ENCODE measurements around the gene SGTA.
A peak's percentile ranks its signal among the peaks of the same experiment; 100 is the strongest.
"Not testable (repeated sequence)": the region's sequence is repeated elsewhere in the genome, so short reads cannot be mapped to it uniquely, and the experiment has no call there.

The SGTA gene

DNA sequence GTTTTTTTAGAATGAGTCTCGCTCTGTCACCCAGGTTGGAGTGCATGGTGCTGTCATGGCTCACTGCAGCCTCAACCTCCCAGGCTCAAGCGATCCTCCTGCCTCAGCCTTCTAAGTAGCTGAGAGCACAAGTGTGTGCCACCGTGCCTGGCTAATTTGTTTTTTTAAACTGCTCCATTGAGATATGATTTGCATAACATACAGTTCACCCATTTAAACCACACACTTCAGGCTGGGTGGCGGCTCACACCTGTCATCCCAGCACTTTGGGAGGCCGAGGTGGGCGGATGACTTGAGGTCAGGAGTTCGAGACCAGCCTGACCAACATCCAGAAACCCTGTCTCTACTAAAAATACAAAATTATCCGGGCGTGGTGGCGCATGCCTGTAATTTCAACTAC is 9.6 kb upstream of the SGTA start:
- FAIRE-seq: not testable (repeated sequence)

DNA sequence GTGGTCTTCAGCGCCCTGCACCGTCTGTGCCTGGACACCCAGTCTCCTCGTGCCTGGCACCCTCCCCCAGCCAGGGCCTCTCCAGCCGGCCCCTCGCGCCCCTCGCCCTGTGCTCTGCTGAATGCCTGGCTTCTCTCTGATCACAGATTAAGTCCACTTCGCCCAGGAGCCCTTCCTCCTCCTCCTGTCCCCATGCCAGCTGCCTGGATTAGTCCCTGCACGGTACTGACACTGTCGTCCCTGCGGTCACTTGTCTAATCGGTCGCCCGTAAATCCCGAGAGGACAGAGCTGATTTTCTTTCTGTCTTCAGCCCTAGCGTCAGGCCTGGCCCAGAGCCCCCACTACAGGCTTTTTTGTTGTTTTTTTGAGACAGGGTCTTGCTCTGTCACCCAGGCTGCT is 8.8 kb upstream of the SGTA start:
- no peak for FAIRE-seq

- FAIRE-seq: no peak
Observed at GRCh38 chr19:2791440-2791839, 8.4 kb upstream of the SGTA start.

DNA sequence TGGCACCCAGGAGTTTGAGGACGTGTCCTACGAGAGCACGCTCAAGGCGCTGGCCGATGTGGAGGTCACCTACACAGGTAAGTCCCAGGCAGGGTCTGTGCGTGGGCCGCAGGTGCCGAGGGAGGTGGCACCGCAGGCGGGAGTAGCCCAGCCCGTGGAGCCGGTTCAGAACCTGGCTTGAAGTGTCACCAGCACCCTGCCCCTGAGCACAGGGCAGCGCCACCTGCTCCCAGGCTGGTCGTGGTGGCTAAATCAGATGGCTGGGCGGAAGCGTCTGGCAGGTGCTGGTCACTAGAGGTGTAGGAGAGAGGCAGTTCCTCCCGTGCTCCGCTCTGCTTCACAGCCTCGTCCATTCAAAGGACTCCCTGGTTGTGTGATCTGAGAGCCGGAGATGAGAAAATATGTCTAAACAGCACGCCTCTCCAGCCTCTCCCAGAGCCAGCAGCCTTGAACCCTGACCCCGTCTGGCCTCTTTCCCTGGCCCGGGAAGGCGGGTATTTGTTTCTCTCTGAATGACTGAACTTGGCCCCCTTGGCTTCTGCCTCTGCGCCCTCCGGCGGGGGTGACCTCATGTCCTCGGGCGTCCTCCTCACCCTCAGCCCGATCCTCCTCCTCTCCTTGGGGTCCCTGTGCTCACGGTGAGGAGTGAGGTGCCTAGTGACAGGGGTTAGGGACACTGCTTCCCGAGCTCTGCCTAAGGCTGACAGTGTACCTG is 7.6 kb upstream of the SGTA start:
- no peak for FAIRE-seq

GRCh38 chr19:2790194-2790556 is 7.1 kb upstream of the SGTA start:
- no peak for FAIRE-seq

DNA sequence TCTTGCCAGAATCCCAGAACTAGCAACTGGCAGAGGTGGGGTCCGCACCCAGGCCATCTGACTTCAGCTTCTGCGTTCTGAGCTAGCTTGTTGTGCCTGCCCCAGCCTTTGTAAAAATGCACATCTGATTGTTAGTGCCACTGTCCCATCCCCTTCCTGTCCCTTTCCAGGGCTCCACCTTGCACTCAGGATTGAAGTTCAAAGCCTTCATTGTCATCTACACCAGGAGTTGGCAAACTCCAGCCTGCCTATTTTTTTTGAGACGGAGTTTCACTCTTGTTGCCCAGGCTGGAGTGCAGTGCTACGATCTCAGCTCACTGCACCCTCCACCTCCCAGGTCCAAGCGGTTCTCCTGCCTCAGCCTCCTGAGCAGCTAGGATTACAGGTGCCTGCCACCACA is 5.2 kb upstream of the SGTA start:
- FAIRE-seq: no peak

DNA sequence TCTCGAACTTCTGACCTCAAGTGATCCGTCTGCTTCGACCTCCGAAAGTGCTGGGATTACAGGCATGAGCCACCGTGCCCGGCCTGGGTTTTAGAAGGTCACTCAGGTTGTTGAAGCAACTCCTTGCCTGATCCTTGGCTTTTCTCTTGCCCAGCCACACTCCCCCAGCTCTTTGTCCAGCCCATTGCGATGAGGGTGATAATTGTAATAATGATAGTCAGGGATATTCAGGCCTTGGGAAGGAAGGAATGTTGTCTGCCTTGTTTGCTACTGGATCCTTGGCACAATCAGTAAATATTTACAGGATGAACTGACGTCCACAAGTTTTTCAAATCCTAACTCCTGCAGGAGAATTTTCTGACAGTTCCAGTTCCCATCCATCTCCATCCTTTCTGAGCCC is 4.0 kb upstream of the SGTA start:
- no peak for FAIRE-seq

GRCh38 chr19:2785244-2785997 is 2.3 kb upstream of the SGTA start, which contains the start of gene THOP1:
TSS of gene THOP1 (plus strand) at chr19:2785503. CDS start at chr19:2785663, 160 bp downstream.
- peak; percentile 78 for FAIRE-seq

- FAIRE-seq: no peak
Observed at GRCh38 chr19:2783781-2784145, 690 bp upstream of the SGTA start.

- no peak for FAIRE-seq
Observed at GRCh38 chr19:2782329-2782935, 641 bp downstream of the SGTA start.

- FAIRE-seq: no peak
Observed at GRCh38 chr19:2780284-2780683, 2.8 kb downstream of the SGTA start.

- no peak for FAIRE-seq
Observed at GRCh38 chr19:2779121-2779740, 3.8 kb downstream of the SGTA start.

- no peak for FAIRE-seq
Observed at GRCh38 chr19:2777952-2778683, 5.0 kb downstream of the SGTA start.

GRCh38 chr19:2775556-2776430 is 7.3 kb downstream of the SGTA start:
- no peak for FAIRE-seq

DNA sequence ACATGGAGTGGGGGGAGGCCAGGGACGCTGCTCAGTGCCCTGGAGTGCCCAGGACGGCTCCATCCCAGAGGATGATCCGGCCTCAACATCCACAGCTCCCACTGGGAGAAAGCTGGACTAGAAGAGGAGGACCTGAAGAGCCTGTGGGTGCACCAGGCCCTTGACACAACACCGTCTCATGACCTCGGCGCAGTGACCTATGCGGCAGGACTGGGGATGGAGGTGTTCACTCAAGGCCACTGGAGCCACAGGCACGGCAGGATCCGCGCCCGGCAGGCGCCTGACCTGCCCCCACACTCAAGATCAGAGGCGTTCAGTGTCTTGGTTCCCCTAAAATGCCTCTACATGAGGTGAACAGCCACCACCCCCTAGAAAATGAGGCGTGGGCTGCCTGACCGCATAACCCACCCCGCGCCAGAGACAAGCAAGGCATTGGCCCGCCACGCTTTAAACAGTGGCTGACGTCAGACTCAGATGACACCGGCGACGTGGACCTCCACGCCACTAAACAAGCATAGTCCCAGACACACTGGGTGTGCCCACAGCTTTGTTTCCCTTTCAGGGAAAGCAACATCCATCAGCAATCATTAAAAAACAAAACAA is 8.0 kb downstream of the SGTA start:
- FAIRE-seq: no peak

GRCh38 chr19:2774083-2774679 is 8.9 kb downstream of the SGTA start:
- no peak for FAIRE-seq

GRCh38 chr19:2771786-2772674 is 11.0 kb downstream of the SGTA start:
- FAIRE-seq: no peak

DNA sequence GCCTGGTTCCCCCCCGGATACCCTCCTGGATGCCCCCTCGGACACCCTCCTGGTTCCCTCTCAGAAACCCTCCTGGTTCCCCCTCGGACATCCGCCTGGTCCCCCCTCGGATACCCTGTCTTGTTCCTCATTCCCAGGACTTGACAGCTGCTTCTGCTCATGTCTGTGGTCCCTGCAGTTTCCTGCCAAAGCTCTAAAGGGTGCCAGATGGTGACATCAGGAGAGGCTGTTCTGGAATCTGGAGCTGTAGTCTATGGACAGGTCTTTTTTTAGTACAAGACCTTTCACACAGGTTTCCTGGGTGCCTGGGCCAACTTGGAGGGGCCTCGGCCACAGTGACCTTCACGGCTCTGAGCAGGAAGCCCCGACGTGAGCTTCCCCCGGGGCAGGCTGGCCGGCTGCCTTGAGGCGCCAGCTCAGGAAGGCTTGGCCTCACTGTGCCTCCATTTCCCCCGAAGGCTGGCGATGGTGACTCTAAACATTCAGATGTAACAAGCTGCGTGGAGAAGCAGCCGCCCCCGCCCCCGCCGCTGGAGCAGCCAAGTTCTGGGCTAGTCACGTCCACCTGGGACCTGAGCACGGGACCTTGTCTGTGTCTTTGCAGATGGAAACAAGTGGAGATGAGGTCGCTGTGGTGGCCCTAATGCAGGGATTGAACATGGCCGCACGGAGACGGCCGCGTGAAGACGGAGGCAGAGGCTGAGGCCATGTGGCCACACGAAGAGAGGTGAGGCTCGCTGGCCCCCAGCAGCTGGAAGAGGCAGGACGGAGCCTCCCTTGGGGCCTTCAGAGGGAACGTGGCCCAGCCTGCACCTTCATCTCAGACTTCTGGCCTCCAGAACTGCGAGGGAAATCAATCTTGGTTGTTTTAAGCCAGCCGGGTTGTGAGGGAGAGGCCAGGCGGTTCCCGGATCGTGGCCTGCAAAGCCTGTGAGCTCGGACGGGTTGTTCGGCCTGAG is 12.7 kb downstream of the SGTA start:
- FAIRE-seq: no peak

GRCh38 chr19:2769218-2769617 is 13.9 kb downstream of the SGTA start:
- no peak for FAIRE-seq

Data from TTC549 (cell line).